Activated CD8-positive, alpha-beta memory T cell treated with anti-CD3 and anti-CD28 coated beads, Interleukin-2, amount 50 U/mL, for 4 hours (primary cell): ENCODE data around the gene TP63.

Experiments used
- DNase-seq: peaks from one replicate; pipeline ENCODE4 v3.0.0-alpha.2; 2020

TP63 gene

DNA sequence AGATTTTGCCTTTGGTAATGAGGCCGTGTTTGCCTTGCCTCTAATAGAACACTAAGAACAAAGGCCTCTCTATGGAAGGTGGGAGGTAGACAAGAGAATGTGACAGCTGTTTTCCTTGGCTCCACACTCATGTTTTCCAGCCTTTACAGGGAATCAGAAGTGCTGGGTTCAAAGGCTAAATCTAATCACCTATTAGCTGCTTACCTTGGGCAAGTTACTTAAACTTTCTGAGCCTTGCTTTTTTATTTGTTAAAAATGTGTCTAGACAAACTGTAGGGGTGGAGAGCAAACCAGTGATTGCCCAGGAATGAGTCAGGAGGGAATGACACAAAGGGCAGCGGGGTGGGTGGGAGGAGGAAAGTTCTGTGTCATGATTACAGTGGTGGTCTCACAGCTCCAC lies 310.5 kb downstream of the TP63 start:
- DNase-seq, result no peak

DNA sequence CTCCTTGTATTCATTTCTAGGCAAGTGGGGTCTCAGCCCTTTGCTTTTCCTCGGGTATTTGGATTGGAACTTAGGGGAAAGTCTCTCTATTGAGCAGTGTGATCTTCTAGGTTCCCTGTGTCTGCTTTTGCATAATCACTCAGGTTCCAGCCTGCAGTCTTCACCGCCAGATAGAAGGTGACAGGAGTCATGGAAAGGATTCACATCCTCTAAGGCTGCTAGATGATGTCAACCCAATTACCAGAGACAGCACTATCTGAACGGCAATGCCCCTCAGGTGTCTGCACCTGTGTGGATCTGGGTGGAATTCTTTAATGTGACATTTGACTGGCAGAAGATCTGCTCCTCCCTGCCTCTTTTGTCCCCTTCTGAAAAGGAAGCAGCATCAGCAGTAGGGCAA lies 311.8 kb downstream of the TP63 start:
- DNase-seq, result no peak

GRCh38 chr3:189944285-189945145 lies 313.3 kb downstream of the TP63 start:
- DNase-seq, result no peak

DNA sequence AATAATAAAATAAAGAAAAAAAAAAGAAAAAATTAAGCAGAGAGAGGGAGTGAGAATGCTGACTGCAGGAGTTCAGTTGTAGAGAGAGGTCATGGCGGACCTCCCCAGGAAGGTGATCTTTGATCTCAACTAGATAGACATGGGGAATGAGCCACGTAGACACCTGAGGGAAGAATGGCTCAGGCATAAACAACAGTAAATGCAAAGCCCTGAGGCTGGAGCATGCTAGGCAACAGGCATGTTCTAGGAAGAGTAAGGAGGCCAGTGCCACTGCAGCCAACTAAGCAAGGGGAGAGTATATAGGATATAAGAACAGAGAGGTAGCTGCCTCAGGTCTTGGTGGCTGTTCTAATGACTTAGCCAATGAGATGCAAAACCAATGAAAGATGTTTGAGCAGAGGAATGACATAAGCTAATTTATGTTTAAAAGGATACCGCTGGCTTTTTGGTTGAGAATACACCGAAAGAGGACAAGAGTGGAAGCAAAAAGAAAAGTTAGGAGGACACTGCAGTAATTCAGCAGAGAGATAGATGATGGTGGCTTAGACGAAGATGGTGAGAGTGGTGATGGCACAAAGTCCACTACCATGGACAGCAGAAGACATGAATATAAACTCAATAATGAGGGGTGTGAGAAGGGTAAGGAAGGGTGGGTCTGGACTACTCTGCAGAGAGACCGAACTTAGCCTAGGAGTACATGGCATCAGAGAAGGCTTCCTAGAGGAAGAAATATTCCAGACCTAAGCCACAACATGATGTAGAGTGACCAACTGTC lies 314.9 kb downstream of the TP63 start:
- no peak for DNase-seq
